GM12892 (cell line): ENCODE data around the gene SAMD4A.
"Not testable (repeated sequence)": the region's sequence is repeated elsewhere in the genome, so short reads cannot be mapped to it uniquely, and the experiment has no call there.

ENCODE experiments used
- DNase-seq: peaks from one replicate; pipeline ENCODE4 v3.0.0; 2011; ENCODE audit not compliant: insufficient read length
- FAIRE-seq: peaks from 2 replicates; lab custom pipeline; 2011; peaks lifted over from hg19 to GRCh38; lab: Jason Lieb, UNC
- POLR2A ChIP-seq: IDR thresholded peaks from 2 replicates; pipeline ENCODE4 v1.6.1; 2011; ENCODE audit warnings: low read depth, low read length, control low read depth
- POLR2AphosphoS5 ChIP-seq: IDR thresholded peaks from 2 replicates; pipeline ENCODE4 v1.6.1; 2011; ENCODE audit warnings: low read depth, low read length, control low read depth
- TAF1 ChIP-seq: IDR thresholded peaks from 2 replicates; pipeline ENCODE4 v1.6.1; 2011; ENCODE audit warnings: low read depth, mild to moderate bottlenecking, control low read depth, low read length, borderline replicate concordance

Gene SAMD4A

DNA sequence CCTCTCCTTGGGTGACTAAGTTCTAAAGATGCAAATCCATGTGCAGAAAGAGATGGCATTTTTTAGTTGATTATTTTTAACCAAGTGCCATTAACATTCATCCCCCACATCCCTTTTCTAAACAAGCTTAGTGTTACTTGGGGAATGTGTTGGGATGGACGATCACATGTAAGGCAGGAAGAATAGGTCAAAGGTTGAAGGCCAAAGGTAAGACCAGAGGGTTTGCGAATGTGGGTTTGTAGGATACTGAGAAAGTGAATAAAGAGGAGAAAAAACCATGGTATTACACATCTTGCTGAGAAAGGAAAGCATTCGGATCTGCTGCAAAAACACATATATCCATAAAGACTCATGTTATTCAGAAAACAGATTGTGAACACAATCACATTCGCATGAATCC lies 224.1 kb downstream of the SAMD4A start:
- TF ChIP-seq POLR2A (no peak), TAF1 (no peak)

DNA sequence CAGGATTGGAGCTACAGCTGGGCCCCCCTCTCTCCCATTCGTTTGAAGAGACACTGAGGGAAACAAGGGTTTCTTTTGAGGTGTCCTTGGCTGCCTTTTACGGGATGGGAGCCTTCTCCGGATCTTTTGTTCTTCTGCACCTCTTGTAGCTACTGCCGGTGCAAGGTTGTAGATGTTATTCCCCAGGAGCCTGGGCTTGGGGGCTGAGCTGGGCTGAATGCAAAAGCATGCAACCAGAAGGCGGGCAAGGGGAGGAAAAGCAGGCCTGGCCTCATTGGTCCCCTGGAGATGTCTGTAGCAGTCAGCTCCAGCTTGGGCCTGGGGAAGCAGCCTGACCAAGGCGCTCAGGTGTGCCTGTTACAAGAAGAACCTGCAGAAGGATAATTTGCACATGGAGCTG lies 225.4 kb downstream of the SAMD4A start:
- no peak for FAIRE-seq
- no peak for DNase-seq
- TF ChIP-seq POLR2AphosphoS5 (no peak), TAF1 (no peak), POLR2A (no peak)

More for the DNA sequence above, 224.1 kb downstream of the SAMD4A start:
- DNase-seq: no peak
- FAIRE-seq: no peak

DNA sequence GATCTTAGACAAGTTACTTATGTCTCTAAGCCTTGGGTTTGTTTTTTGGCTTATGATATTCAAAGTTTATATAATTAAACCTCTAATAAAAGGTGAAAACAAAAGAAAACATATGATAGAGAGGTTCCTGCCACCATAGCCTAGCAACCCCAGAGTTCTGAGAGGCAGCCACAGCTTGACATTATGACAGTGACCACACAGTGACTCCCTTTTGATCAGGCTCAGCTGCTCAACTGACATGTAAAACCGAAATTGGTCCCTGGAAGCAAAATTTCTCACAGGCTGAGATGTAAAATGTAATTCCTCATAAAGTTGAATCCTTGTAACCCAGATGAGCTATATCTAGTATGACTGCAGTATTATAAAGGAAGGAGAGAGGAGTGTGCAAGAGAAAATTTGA lies 227.2 kb downstream of the SAMD4A start:
- FAIRE-seq (no peak), DNase-seq (no peak)

DNA sequence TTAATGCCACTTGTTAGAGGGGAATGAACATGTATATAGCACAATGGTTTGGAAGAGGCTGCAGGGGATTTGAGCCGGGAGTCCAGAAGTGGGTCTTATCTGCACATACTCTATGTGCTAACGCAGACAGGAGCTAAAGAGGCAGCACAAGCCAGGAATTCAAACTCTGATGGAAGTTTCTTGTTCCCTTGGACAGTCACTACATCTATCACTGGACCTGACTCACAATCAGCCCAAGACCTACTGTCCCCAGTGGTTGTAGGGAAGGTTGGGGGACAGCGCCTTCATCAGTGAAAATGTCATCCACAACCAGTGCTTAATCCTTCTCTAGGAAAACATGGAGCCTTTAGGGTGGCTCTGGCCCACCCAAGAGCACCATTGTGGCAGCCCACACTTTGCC lies 227.9 kb downstream of the SAMD4A start:
- TF ChIP-seq POLR2AphosphoS5 (no peak), POLR2A (no peak), TAF1 (no peak)
- FAIRE-seq (no peak), DNase-seq (no peak)

More for the DNA sequence above, 227.2 kb downstream of the SAMD4A start:
- TF ChIP-seq POLR2AphosphoS5: no peak
- no peak for TF ChIP-seq POLR2A
- TF ChIP-seq TAF1: no peak

DNA sequence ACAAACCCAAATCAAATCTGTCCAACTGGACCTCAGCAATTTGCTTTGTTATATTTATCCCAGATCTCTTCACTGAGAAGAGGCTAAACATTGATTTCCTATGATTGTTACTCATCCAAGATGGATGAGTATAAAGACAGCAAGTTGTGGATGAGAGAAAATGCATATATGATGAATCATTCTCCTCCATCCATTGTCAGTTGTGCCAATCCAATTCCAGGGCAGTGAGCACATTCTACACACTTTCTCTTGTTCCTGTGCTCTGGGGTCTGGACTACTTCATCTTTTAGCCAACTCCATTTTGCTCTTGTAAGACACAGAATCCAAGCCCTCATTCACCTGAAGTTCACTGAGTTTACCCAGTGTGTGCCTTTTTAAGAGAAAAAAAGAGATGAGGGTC lies 230.0 kb downstream of the SAMD4A start:
- TF ChIP-seq TAF1: no peak
- no peak for TF ChIP-seq POLR2A
- TF ChIP-seq POLR2AphosphoS5: no peak
- DNase-seq (no peak), FAIRE-seq (no peak)

DNA sequence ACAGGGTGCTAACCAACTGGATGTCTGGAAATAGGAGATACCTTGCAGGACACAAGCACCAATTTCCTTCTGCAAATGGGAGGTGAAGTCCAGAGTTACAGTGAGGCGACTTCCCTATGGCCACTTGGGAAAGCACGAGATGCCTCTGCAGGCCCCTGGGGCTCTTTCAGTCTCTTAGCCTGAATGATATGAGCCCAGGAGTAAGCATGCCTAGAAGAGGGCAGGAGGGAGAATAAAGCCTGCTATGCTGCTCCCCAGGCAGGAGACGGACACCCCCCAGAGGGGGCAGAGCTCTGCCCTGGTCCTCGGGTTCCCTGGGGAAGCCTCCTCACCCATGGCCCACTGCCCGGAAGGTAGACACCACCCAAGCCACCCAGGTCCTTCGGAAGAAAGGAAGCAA lies 230.6 kb downstream of the SAMD4A start:
- FAIRE-seq (no peak), DNase-seq (no peak)
- TF ChIP-seq POLR2A (no peak), TAF1 (no peak), POLR2AphosphoS5 (no peak)

DNA sequence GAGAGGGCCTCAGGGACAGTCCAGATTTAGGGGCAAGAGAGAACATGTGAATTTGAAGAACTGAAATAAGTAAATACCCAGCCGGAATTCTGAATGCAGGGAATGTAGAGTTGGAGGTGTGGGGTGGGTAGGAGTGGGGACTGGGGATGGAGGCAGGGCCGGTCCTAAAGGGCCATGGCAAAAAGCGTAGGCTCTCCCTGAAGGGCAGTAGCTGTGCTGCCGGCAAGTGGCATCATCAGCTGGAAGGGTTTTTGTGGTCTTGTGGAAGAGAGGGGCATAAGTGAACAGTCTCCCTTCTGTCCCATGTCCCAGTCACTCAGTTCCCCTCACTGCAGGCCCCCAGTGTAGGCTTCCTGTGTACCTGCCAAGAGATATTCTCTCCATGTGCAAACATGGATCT lies 231.1 kb downstream of the SAMD4A start:
- FAIRE-seq (no peak), DNase-seq (no peak)
- TF ChIP-seq TAF1: no peak
- no peak for TF ChIP-seq POLR2A
- no peak for TF ChIP-seq POLR2AphosphoS5

DNA sequence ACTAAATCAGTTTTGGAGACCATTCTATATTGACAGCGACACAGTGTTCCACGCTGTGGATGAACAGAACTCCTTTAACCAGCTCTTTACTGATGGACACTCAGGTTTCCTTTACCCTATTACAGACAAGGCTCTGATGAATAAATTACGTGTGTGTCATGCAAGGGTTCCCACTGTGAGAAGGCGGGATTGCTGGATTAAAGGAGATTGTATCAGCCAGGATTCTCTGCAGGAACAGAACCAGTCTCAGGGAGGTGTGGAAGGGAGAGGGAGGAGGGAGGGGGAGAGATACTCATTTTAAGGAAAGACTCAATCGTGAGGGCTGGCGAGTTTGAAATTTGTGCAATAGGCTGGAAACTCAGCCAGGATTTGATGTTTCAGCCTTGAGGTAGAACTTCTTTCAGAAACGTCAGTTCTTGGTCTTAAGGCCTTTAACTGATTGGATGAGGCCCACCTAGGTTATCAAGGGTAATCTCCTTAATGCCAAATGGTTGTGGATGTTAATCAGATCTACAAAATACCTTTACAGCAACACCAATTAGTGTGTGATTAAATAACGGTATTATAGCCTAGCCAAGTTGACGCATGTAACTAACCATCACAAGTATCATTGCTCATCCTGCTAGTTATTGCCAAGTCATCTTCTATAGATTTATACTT lies 231.7 kb downstream of the SAMD4A start:
- FAIRE-seq: no peak
- TF ChIP-seq TAF1 (no peak), POLR2A (no peak), POLR2AphosphoS5 (no peak)

DNA sequence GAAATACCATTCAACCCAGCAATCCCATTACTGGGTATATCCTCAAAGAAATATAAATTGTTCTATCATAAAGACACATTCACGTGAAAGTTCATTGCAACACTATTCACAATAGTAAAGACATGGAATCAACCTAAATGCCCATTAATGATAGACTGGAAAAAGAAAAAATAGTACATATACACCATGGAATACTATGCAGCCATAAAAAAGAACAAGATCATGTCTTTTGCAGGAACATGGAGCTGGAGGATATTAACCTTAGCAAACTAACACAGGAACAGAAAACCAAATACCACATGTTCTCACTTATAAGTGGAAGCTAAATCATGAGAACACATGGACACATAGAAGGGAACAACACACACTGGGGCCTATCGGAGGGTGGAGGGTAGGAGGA lies 234.6 kb downstream of the SAMD4A start:
- FAIRE-seq: not testable (repeated sequence)

More for the DNA sequence above, 231.7 kb downstream of the SAMD4A start:
- no peak for DNase-seq

DNA sequence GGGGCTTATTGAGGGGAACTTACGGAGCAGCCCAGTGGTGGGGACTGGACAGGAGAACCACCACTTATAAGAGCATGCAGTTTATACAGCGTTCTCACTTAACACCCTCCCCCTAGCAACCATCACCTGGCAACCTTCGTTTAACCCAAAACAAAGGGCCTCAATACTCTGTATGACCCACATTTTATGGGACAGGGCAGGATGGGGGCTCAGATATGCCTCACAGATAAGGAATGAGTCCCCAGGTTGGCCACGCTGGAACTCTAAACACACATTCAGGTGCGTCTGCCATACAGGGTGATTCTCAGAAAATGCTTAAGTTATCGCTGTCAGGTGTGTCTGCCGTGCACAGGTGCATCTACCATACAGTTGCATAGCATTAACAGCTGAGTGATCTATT lies 236.5 kb downstream of the SAMD4A start:
- no peak for DNase-seq
- FAIRE-seq: no peak

More for the DNA sequence above, 234.6 kb downstream of the SAMD4A start:
- not testable (repeated sequence) for DNase-seq

DNA sequence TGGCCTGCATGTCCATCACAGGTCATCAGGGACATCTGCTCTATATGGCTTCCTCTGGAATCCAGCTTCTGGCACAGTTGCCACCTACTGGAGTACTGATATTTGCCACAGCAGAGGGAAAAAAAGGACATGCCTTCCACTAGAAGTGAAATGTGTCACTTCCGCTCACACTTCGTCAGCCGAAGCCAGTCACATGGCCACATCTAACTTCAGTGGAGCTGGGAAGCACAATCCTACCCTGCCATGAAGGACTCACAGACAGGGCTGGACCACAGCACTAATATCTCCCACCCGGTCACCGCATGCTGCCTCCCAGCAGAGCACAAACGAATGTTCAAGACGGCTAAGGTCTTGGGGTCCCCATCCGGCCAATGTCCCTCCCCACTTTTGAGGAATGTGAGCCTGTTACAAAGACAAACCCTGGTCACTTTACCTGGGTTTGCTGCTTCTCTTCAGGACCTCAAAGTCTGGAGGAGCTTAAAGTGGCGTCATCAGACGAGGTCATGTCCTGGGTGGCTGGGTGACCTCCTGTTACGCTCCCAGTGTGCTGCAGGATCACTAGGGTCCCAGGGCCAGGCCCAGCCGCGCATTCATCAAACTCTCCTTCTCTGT lies 237.1 kb downstream of the SAMD4A start:
- FAIRE-seq (no peak), DNase-seq (no peak)
- TF ChIP-seq POLR2AphosphoS5 (no peak), TAF1 (no peak), POLR2A (no peak)

More for the DNA sequence above, 236.5 kb downstream of the SAMD4A start:
- TF ChIP-seq POLR2A: no peak
- TF ChIP-seq TAF1: no peak
- TF ChIP-seq POLR2AphosphoS5: no peak

DNA sequence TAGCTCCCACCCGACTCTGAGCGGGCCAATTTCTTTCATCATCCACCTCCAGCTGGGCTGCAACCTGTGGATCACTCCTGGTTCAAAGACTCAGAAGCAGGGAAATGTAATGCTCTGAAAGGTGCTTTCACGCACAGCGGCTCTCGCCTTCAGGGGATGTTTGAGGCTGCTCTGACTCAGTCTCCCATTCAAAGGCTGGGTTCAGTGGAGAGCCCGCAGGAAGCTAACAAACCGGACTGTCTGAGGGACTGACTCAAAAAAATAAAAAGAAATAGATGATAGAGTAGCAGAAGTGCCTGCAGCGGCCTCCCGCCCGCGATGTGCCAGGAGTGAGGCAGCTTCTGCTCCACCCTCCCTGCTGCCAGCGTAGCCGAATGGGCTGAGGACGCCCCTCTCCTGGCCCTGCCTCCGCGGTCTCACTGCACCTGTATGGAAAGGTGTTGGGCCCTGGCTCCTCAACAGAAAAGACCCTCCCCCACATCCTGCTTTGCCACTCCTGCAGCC lies 237.7 kb downstream of the SAMD4A start:
- FAIRE-seq (no peak), DNase-seq (no peak)
- TF ChIP-seq TAF1: no peak
- no peak for TF ChIP-seq POLR2A
- TF ChIP-seq POLR2AphosphoS5: no peak
